GM18502 (cell line): Measurements from ENCODE around the gene MAPK11.

Source experiments
- ATAC-seq: cut with Tn5 transposase; IDR thresholded peaks from one replicate; pipeline ENCODE4 v1.9.1; 2021; ENCODE audit warnings: mild to moderate bottlenecking; ENCODE audit not compliant: unreplicated experiment, poor library complexity

MAPK11 gene

DNA sequence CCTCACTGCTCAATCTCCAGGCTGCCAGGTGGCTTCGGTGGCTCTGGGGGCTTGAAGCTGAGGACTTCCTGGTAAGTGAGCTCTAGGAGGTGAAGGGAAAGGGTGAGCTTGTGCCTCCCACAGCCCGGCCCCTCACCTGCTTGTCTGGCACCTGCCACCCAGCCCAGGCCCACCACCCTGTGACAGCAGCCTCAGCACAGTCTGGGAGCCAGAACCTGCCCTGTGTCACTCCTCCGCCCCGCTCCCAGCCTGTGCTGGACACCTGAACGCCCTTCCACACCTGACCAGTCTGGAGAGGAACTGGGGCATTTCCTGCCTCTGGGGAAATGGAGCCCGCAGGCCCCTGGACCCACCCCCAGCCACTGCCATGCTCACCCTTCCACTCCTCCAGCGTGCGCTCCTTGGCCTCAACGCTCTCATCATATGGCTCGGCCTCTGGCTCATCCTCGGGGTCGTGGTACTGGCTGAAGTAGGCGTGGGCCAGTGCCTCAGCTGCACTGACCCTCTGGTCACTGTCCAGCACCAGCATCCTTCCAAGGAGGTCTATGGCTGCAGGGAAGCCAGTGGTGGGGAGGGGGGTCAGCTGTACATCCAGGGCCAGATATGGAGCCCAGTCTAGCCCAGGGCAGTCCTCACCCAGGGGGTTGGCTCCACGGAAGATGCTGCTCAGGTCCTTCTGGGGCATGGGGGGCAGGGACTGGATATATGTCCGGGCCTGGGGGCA, 5.1 kb downstream of the MAPK11 start:
- ATAC-seq: no peak

DNA sequence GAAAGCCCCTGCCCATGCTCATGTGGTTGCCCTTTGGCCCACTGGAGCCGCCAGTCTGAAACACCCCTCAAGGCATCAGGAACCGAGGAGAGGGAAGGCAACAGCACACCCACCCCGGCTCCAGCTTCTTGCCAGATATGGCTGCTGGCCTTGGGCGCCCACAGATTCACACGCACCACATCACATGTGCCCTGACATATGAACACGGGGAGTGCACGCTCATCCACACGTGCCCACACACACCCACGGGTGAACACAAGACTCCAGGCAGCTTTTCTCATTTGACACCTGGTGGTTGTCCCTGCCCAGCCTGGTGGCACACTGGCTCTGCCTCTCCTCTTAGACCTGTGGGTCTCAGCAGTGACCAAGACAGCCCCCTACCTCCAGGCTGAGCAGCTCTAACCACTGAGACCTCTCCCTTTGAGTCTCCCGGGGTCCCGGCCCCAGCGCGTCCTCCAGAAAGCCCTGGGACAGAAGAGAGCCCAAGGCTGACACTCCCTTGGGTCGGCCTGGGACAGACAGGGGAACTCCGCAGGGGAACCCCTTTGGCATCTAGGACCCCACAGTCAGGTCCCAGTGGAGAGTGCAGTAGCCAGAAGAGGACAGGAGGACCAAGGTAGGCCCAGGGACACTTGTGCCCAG, 6.0 kb downstream of the MAPK11 start:
- ATAC-seq: no peak

DNA sequence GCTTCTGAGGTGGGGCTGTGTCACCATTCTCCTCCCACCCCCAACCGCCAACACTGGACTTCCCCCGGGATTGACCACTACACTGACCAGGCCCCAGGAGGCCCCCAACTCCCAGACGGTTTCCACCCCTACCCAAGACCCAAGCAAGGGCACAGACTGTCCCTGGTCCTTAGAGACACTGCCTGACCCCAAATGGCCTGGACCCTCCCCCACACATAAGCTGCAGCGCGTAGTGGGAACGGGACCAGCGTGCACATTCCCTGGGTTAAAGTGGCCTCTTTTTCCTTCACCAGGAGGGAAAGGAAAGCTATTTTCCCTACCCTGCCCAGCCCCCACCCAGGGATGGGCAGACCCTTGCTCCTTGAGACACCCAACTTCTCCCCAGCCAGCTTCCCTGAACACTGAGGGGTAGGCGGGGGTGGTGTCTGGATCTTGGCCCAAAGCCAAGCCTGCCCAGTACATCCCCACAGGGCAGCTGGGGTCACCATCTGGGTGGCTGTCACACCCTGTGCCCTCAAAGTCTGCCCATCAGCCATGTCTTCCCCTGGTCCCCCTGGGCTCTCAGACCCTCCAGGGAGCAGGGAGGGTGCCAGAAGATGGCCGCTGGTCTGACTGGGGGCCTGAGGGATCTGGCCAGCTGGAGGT, 7.1 kb downstream of the MAPK11 start:
- ATAC-seq: no peak

DNA sequence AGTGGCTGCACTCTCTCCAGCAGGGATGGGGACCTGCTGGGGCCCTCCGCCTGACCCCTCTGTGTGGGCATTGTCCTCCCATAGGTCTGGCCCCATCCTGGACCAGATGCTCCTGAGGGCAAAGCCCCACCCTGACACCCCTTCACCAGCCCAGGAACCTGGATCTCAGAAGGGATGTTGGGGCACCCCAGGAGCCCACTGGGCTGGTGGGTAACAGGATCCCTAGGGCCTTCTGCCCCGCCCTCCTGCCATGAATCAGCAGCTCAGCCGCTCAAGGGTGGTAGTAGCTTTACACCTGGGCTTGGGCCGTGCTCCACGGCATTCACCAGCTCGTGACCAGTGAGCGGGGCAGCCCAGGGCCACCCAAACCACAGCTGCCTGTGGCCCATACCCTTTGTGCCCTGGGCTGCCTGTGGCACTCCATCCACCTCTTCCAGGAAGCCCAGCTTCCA, 7.7 kb downstream of the MAPK11 start:
- no peak for ATAC-seq

DNA sequence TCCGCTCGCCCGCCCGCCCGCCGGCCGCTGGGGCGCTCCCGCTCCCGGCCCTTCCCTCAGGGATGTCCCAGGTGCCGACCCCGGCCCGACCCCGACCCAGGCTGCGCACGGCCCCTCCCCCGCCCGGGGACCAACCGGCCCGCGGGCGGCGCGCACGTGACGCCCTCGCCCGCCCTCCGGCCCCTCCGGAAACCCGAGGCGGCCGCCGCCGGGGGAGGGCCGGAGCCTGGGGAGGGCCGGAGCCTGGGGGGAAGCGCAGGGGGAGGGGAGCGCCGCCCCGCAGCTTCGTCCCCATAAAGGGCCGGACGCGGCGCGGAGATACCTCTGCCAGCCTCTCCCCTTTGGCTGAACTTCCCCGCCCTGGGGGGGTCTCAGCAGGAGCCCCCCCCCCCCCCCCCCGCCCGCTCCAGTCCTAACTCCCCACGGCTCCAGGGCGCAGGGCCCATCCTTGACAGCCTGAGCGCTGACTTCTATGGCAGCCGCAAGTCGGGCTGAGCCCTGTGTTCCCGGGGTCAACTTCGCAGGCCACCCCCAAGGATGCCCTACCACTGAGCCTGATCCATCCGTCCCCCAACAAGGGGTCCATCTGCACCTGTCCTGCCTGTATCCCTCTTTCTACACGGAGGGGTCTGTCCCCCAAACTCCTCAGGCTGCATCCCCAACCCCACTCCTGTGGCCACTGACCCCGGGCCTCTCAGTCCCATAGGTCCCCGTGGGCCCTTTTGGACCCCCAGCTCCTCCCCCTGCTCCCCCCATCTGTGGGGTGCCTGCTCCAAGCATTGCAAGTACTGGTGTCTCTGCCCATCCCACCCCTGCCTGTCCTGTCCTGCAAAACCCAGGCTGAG, 8.3 kb downstream of the MAPK11 start, which contains the start of gene MAPK12:
MAPK12 (minus strand) TSS at position 69 of the 845 bp plus-strand sequence. CDS start 174 bp downstream, outside the sequence.
- ATAC-seq: no peak

DNA sequence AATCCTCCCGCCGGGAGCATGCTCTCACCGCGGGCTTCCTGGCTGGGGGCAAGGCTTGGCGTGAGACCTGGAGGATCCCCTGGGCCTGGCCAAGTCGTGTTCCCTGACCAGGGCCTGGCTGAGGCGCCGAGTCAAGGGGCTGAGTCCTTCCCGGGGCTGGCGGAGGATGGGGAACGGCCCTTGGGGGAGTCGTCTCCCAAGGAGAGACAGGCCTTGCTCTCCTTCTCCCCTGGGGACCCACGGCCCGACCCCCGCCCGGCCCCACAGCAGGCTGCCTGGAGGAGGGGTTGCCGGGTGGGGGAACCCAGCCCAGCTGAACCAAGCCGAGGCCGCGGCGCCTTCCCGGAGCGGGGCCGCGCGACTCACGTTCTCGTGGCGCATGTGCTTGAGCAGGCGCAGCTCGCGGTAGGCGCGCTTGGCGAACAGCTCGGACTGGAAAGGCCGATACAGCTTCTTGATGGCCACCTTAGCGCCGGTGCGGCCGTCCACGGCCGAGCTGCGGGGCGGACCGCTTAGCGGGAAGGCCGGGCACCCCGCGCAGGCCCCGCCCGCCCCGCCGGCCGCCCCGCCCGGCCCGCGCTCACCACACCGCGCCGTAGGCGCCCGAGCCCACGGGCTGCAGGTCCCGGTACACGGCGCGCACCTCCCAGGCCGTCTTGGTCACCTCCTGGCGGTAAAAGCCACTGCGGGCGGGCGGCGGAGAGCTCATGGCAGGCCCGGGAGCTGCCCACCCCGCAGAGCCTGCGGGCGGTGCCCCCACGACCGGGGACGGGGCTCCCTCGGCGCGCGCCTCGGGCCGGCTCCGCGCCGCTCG, 9.2 kb downstream of the MAPK11 start:
- no peak for ATAC-seq

DNA sequence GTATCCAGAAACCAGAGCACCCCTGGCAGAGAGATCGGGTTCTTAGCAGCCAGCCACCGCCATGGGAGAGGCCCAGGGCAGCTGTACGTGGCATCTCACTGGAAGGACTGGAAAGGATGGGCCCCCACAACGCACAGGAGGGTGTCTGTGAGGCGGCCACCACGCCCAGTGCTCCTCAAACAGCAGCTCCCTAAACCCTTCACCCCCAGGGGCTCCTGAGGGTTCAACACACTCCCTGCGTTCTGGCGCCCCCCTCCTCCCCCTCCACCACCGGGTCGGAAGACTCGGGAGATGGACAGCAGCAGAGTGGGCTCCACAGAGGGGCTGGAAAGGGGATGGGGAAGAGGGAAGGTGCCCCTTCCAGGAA, 9.8 kb downstream of the MAPK11 start:
- no peak for ATAC-seq

DNA sequence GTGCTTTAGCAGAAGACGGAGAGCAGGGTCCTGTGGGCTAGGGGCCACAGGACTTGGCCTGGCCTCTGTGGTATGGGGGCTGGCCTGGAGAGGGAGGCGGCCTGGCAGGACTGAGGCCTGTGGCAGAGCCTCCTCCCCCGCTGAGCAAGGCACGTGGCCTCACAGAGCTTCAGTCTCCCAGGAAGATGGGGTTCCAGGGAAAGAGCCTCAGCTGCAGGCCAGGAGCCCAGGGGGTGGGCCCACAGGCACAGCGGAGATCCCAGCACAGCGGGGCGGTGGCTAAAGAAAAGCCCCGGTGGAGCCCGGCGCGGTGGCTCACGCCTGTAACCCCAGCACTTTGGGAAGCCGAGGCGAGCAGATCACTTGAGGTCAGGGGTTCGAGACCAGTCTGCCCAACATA, 10.9 kb downstream of the MAPK11 start:
- ATAC-seq: no peak

DNA sequence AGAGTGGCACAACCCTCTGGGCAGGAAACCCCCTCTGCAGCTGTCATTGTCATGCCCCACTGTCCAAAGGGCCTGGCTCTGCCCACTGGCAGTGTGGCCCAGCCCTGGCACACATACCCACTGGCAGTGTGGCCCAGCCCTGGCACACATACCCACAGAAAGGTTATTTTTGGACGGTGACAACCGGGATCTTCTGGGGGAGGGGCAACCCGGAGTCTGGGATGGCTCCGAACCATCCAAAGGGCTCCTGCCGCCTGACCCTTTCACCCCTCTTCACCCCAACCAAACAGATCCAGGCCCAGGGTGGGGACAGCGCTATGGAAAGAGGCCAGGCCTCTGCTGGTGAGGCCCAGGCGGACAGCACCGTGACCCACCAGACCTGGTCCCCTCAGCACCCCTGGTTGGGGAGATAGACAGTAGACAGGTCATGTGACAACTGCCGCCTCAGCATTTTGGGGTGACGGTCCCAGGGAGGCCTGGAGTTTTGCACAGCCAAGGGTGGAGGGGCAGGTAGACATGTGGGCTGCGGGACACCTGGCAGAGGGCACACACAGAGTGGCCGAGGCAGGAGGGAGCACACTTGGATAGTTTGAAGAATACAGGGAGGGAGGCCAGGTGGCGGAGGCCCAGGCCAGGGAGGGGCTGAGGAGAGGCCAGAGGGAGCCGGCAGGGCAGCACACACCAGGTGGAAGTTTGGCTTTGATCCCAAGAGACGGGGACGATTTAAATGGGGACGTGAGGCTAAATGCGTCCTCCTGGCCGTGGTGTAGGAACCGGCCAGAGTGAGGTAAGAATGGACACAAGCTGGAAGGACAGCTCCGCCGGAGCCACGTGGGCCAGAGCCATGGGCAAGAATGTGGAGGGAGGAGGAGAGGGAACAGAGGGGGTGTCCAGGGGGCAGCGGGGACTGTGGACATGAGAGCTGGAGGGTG, 11.6 kb downstream of the MAPK11 start:
- no peak for ATAC-seq

DNA sequence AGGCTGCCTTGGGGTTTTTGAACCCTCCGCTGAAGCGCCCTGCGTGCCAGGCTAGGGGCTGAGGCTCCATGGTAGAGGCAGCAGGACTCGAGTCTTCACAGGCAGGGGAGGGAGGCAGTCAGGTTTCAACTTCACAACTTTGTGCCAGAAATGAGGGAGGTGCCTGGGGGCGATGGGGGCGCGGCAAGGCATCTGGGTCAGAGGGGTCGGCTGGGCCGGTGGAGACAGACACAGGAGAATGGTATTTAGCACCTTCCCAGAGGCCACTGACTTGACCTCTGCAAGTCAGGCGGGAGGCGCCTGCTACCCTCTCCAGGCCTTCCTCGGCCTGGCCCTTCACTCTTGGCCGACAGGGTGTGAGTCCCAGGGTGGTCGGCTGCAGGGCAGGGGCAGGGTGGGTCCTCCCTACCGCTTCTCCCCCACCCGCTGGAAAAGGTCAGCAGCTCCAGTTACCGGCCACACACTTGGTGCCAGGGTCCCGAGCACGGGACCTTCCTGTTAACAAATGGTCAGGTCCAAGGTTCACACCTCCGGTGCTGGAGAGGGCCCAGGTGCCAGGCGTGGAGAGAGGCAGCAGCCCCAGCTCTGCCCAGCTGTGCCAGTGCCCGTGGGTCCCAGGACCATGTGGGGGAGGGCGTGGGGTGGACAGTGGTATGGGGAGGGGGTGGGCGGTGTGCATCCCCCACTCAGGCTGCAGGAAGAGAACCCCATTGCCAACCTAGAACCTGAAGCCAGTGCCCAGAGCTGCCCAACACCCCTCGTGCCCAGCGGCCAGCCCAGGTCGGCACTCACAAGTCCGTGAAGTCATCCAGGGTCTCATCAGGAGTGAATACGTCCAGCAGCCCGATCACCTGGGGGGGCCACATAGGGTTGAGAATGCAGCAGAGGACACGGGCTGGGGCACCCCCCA, 12.5 kb downstream of the MAPK11 start:
- no peak for ATAC-seq

DNA sequence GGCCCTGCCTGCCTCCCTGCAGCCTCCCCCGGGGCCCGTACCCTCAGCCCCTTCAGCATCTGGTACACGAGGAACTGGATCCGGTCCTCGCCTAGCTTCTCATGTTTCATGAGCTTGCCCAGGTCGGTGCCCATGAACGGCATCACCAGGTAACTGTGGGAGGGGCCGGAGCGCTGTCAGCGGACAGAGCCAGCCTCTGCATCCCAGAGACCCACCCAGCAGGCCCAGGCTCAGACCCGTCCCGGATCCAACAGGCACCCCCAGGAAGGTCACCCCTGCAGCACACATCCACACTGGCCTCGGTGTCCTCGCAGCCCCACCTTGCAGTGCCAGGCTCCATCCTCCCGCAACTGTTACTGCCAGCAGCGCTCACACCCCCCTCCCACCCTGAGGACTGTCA, 13.1 kb downstream of the MAPK11 start:
- ATAC-seq: no peak

DNA sequence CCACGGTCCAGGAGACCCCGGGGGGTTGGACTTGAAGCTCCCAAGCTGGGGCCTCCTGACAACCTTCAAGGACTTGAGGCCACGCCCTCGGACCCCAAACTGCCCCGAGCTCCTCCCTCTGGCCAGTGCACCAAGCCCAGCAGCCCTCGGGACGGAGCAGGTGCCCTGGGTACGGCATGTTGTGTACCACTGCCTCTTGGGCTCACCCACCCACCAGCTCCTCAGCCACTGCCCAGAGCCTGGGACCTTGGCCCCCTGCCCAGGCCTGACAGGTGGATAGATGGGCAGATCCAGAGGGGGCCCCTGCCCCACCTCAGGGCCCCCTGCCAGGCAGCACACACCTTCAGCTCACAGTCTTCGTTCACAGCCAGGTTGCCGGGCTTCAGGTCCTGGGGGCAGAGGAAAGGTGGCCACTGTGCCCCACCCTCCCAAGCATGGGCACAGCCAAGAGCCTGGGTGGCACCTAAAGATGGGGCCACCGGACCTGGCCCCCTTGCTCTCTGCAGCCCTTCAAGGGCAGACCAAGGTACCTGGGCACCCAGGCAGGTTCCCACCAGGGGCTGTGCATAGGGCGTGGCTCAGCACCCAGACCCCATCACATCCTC, 13.8 kb downstream of the MAPK11 start:
- no peak for ATAC-seq

DNA sequence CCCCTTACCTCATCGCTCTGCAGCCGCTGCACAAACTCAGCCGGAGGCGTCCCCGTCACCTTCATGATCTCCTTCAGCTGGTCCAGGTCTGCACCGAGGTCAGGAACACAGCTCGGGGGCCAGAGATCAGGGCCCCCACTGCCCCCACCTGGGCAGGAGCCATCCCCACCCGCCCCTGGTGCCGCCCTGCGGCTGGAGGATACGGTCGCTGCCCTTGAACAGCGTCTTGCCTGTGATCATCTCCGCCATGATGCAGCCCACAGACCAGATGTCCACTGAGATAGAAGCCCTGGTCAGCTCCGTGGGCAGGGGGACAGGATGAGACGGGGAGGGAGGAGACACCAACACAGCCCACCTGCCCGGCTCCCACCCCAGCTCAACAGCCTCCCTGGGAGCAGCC, 14.6 kb downstream of the MAPK11 start:
- no peak for ATAC-seq

DNA sequence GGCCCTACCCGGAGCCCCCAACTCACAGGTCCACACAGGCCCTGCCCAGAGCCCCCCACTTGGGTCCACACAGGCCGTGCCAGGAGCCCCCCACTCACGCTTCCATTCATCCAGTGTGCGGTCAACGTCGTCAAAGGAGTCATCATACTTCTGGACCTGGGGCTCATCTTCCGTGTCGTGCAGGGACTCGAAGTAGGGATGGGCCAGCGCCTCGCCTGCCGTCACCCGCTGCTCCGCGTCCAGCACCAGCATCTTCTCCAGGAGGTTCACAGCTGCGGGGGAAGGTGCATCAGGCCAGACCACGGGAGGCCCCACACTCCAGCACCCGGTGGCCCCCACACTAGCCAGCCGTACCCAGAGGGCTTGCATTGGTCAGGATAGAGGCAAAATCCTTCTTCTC, 15.1 kb downstream of the MAPK11 start:
- ATAC-seq: no peak

DNA sequence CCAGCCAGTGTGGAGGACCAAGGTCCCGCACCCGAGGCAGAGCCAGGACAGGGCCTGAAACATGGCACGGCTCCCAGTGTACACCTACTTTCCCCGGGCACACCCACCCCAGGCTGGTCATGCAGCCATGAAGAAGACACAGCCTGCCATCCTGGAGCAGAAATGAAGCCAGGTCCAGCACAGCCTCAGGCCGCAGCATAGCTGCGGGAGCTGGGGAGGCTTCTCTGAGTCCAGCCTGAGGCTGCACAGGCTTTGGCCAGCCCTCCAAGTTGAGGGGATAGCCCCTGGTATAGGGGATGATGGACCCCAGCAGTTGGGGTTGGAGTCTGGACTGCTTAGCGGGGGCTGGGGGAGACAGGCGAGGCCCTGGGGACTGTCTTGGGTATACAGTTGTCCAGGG, 16.2 kb downstream of the MAPK11 start:
- ATAC-seq: no peak

DNA sequence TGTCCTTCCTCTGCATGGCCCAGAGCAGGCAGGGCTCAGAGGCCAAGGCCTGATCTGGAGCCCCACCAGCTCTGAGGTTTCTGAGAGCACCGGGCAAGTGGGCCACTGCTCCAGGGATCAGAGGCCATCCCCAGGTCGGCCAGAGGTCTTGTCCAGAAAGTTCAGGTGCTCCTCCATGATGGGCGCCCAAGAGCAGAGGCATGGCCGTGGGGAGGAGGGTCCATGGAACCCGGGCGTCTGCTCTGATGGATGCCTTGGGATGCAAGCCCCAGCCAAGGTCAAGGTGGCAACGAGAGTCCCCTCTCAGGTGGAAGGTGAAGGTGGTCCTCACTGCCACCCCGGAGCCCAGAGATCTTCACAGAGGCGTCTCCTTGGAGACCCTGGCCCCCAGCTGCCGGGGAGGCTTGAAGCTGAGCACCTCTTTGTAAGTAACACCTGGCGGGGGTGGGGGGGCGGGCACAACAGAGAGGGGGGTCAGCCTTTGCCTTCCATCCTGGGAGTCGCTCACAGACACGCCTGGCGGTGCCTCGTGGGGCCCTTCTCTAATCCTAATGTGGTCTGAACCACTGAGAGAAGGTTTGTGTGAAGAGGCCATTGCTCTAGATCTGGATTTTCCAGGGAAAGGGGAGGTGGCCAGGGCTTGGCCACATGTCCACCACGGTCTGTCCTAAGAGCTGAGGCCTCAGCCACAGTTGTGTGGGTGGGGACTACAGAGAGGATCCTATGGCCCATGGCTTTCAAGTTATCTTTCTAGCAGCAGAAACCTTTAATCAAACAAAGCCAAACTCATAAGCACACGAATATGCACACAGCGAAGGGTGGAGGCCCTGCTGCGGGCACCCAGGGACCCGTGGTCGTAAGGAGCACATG, 16.9 kb downstream of the MAPK11 start:
- ATAC-seq: no peak
